MM.1S (cell line): ENCODE results near the gene MID2.

ENCODE experiments used
- DNase-seq: peaks from one replicate; pipeline ENCODE4 v3.0.0-alpha.2; 2015
- H2AFZ ChIP-seq: fragments of 300-600 bp; sonication (generic); 2 replicates; pipeline ENCODE4 v1.6.0; 2016; ENCODE audit warnings: antibody characterized with exemption, low read length
- H3F3A ChIP-seq: fragments of 300-600 bp; sonication (generic); 2 replicates; pipeline ENCODE4 v1.6.1; 2016; ENCODE audit warnings: mild to moderate bottlenecking, antibody characterized with exemption, low read length, moderate library complexity, mixed read lengths; ENCODE audit not compliant: insufficient read depth
- H3K27ac ChIP-seq: fragments of 300-600 bp; sonication (generic); 2 replicates; pipeline ENCODE4 v1.5.1; 2016; ENCODE audit warnings: mild to moderate bottlenecking, low read length
- H3K27me3 ChIP-seq: fragments of 300-600 bp; sonication (generic); replicated peaks from 2 replicates; pipeline ENCODE4 v1.6.0; 2016; ENCODE audit warnings: low read length; ENCODE audit not compliant: insufficient read depth
- H3K36me3 ChIP-seq: fragments of 300-600 bp; sonication (generic); replicated peaks from 2 replicates; pipeline ENCODE4 v1.6.1; 2016; ENCODE audit warnings: mild to moderate bottlenecking, low read length, mixed read lengths; ENCODE audit not compliant: insufficient read depth
- H3K4me1 ChIP-seq: fragments of 300-600 bp; sonication (generic); 2 replicates; pipeline ENCODE4 v1.6.1; 2016; ENCODE audit warnings: low read length, mixed read lengths
- H3K4me2 ChIP-seq: fragments of 300-600 bp; sonication (generic); 2 replicates; pipeline ENCODE4 v1.6.0; 2016; ENCODE audit warnings: low read depth, low read length
- H3K4me3 ChIP-seq: fragments of 300-600 bp; sonication (generic); 2 replicates; pipeline ENCODE4 v1.5.1; 2016; ENCODE audit warnings: low read length, mixed read lengths
- H3K79me2 ChIP-seq: fragments of 300-600 bp; sonication (generic); 2 replicates; pipeline ENCODE4 v1.6.1; 2016; ENCODE audit warnings: mixed run types, low read length, mixed read lengths
- H3K9ac ChIP-seq: fragments of 300-600 bp; sonication (generic); 2 replicates; pipeline ENCODE4 v1.6.1; 2016; ENCODE audit warnings: low read length, mixed read lengths
- H3K9me2 ChIP-seq: fragments of 300-600 bp; sonication (generic); replicated peaks from 2 replicates; pipeline ENCODE4 v1.6.1; 2016; ENCODE audit warnings: mild to moderate bottlenecking, low read length, mixed read lengths; ENCODE audit not compliant: insufficient read depth
- H3K9me3 ChIP-seq: fragments of 300-600 bp; sonication (generic); replicated peaks from 2 replicates; pipeline ENCODE4 v1.6.1; 2016; ENCODE audit warnings: mild to moderate bottlenecking, low read length, mixed read lengths; ENCODE audit not compliant: insufficient read depth
- H4K20me1 ChIP-seq: fragments of 300-600 bp; sonication (generic); 2 replicates; pipeline ENCODE4 v1.6.1; 2016; ENCODE audit warnings: mild to moderate bottlenecking, low read length, moderate library complexity, mixed read lengths; ENCODE audit not compliant: insufficient read depth
- CTCF ChIP-seq: fragments of 300-600 bp; sonication (generic); IDR thresholded peaks from 2 replicates; pipeline ENCODE4 v1.5.1; 2016; ENCODE audit warnings: antibody characterized with exemption, low read length, mixed read lengths
- EZH2 ChIP-seq: fragments of 300-600 bp; sonication (generic); optimal IDR thresholded peaks from 2 replicates; pipeline ENCODE3; 2017; ENCODE audit warnings: low read depth, mild to moderate bottlenecking, antibody characterized with exemption, low read length, mixed read lengths
- EZH2phosphoT487 ChIP-seq: fragments of 300-600 bp; sonication (generic); IDR thresholded peaks from 2 replicates; pipeline ENCODE4 v1.6.1; 2018; ENCODE audit warnings: antibody characterized with exemption, low read length

MID2 gene

GRCh38 chrX:107902721-107903120, 77.1 kb downstream of the MID2 start:
- no peak overlapping the region for H3K27ac ChIP-seq
- H2AFZ ChIP-seq: no peak overlapping the region
- H3K4me3 ChIP-seq: no peak overlapping the region
- no peaks in the 10 kb centered on the region for H3K9me3 ChIP-seq
- no peak for DNase-seq
- TF ChIP-seq CTCF (no peak), EZH2 (no peak), EZH2phosphoT487 (no peak)
- no peaks in the 10 kb centered on the region for H3F3A ChIP-seq
- no peaks in the 10 kb centered on the region for H4K20me1 ChIP-seq
- H3K4me1 ChIP-seq: no peaks in the 10 kb centered on the region
- H3K9me2 ChIP-seq: no peaks in the 10 kb centered on the region
- H3K9ac ChIP-seq: no peak overlapping the region
- H3K79me2 ChIP-seq: no peaks in the 10 kb centered on the region
- H3K27me3 ChIP-seq: no peaks in the 10 kb centered on the region
- H3K4me2 ChIP-seq: no peak overlapping the region
- no peaks in the 10 kb centered on the region for H3K36me3 ChIP-seq

GRCh38 chrX:107905366-107905765, 79.7 kb downstream of the MID2 start:
- Histone ChIP-seq H3K27ac (no peak overlapping the region), H3K4me2 (no peak overlapping the region), H3K4me1 (no peaks in the 10 kb centered on the region), H4K20me1 (no peaks in the 10 kb centered on the region), H3K27me3 (no peaks in the 10 kb centered on the region), H3K4me3 (no peak overlapping the region), H3F3A (no peaks in the 10 kb centered on the region), H2AFZ (no peak overlapping the region), H3K79me2 (no peaks in the 10 kb centered on the region), H3K36me3 (no peaks in the 10 kb centered on the region), H3K9me2 (no peaks in the 10 kb centered on the region), H3K9ac (no peak overlapping the region), H3K9me3 (no peaks in the 10 kb centered on the region)
- TF ChIP-seq CTCF (no peak), EZH2 (no peak), EZH2phosphoT487 (no peak)
- no peak for DNase-seq

- no peak overlapping the region for H3K27ac ChIP-seq
- H3K27me3 ChIP-seq: no peaks in the 10 kb centered on the region
- H3K9ac ChIP-seq: no peak overlapping the region
- no peaks in the 10 kb centered on the region for H3K4me1 ChIP-seq
- H3K4me3 ChIP-seq: no peak overlapping the region
- TF ChIP-seq CTCF (no peak), EZH2phosphoT487 (no peak), EZH2 (no peak)
- no peak for DNase-seq
- no peaks in the 10 kb centered on the region for H3K79me2 ChIP-seq
- H3K36me3 ChIP-seq: no peaks in the 10 kb centered on the region
- no peaks in the 10 kb centered on the region for H3K9me2 ChIP-seq
- H3F3A ChIP-seq: no peaks in the 10 kb centered on the region
- H2AFZ ChIP-seq: no peak overlapping the region
- H3K4me2 ChIP-seq: no peak overlapping the region
- H3K9me3 ChIP-seq: no peaks in the 10 kb centered on the region
- H4K20me1 ChIP-seq: no peaks in the 10 kb centered on the region
Measured at GRCh38 chrX:107924136-107924746, 98.6 kb downstream of the MID2 start.
